NT2/D1 (cell line): Measurements from ENCODE around the gene MGLL.

ENCODE experiments used
- DNase-seq: peaks from one replicate; pipeline ENCODE4 v3.0.0-alpha.2; 2011; ENCODE audit warnings: low read depth, low spot score
- H3K27me3 ChIP-seq: 2 replicates; pipeline ENCODE4 v1.6.0; 2011; ENCODE audit warnings: mild to moderate bottlenecking; ENCODE audit not compliant: insufficient read length, insufficient read depth
- H3K36me3 ChIP-seq: 2 replicates; pipeline ENCODE4 v1.6.1; 2011; ENCODE audit warnings: mild to moderate bottlenecking, low read length, mixed read lengths; ENCODE audit not compliant: insufficient read depth, insufficient read length
- H3K4me1 ChIP-seq: 2 replicates; pipeline ENCODE4 v1.5.1; 2011; ENCODE audit not compliant: insufficient read depth, insufficient read length
- H3K4me3 ChIP-seq: 2 replicates; pipeline ENCODE4 v1.5.1; 2011; ENCODE audit warnings: low read depth; ENCODE audit not compliant: insufficient read length
- H3K9ac ChIP-seq: 2 replicates; pipeline ENCODE4 v1.6.0; 2011; ENCODE audit warnings: low read depth; ENCODE audit not compliant: insufficient read length
- H3K9me3 ChIP-seq: 2 replicates; pipeline ENCODE4 v1.5.1; 2011; ENCODE audit warnings: mild to moderate bottlenecking, low read length; ENCODE audit not compliant: insufficient read depth
- SUZ12 ChIP-seq: IDR thresholded peaks from 2 replicates; pipeline ENCODE4 v1.6.1; 2011; ENCODE audit not compliant: insufficient read length, insufficient read depth; ENCODE audit errors: extremely low read depth
- YY1 ChIP-seq: IDR thresholded peaks from 2 replicates; pipeline ENCODE4 v1.6.1; 2011; ENCODE audit not compliant: insufficient read length, insufficient read depth
- ZNF274 ChIP-seq: IDR thresholded peaks from 2 replicates; pipeline ENCODE4 v1.6.1; 2011; ENCODE audit warnings: mild to moderate bottlenecking, low read depth, low read length

MGLL gene

GRCh38 chr3:127640042-127640355 is 182.3 kb downstream of the MGLL start:
- TF ChIP-seq ZNF274 = no peak
- TF ChIP-seq YY1 = no peak
- no peak for TF ChIP-seq SUZ12
- no peaks in the 10 kb centered on the region for H3K36me3 ChIP-seq
- no peak overlapping the region for H3K4me3 ChIP-seq
- no peaks in the 10 kb centered on the region for H3K9me3 ChIP-seq
- no peaks in the 10 kb centered on the region for H3K27me3 ChIP-seq
- DNase-seq = no peak
- peaks cover 13% of the 10 kb centered on the region for H3K4me1 ChIP-seq
- no peak overlapping the region for H3K9ac ChIP-seq

GRCh38 chr3:127639173-127640041 is 182.9 kb downstream of the MGLL start:
- no peak for TF ChIP-seq ZNF274
- no peak for TF ChIP-seq SUZ12
- TF ChIP-seq YY1 = no peak
- no peaks in the 10 kb centered on the region for H3K9me3 ChIP-seq
- H3K36me3 ChIP-seq = no peaks in the 10 kb centered on the region
- no peak for DNase-seq
- H3K9ac ChIP-seq = no peak overlapping the region
- H3K27me3 ChIP-seq = no peaks in the 10 kb centered on the region
- peaks cover 13% of the 10 kb centered on the region for H3K4me1 ChIP-seq
- no peak overlapping the region for H3K4me3 ChIP-seq
